Measurements from ENCODE around the gene ATP5MC3. TPM values are rescaled to one million over a fixed set of nuclear protein-coding genes. Genes with fewer than 3 reads are reported as not detected.

Gene ATP5MC3
- total and polyA plus RNA-seq, 10 donors = 53.4 to 195 (median 112) TPM

GRCh38 chr2:175136334-175137215, 44.9 kb downstream of the ATP5MC3 start:
- Histone ChIP-seq H3K4me3 (no peak overlapping the region), H3K36me3 (peaks cover 0 to 82% (median 8%) of the 10 kb centered on the region in 6 donors), H3K4me1 (peaks cover 0 to 58% (median 7%) of the 10 kb centered on the region in 6 donors), H3K27ac (no peak overlapping the region), H3K27me3 (replicated peaks in 1 of 7) (no peaks in the 10 kb centered on the region), H3K9me3 (no peaks in the 10 kb centered on the region)
- TF ChIP-seq CTCF (IDR thresholded peaks at IDR 0.05 in 8 of 11, conservative IDR thresholded peaks at IDR 0.05 in 3 of 11) (no peak), POLR2A (IDR thresholded peaks at IDR 0.05) (no peak), POLR2AphosphoS5 (IDR thresholded peaks at IDR 0.05) (no peak)
- no peak for DNase-seq
- intact Hi-C loops (cut with DNase I; ENCODE audit: low total_unique reads) = no loop called here

GRCh38 chr2:175135862-175136261, 45.6 kb downstream of the ATP5MC3 start:
- Histone ChIP-seq H3K4me3 (no peak overlapping the region), H3K27me3 (replicated peaks in 1 of 7) (no peaks in the 10 kb centered on the region), H3K9me3 (no peaks in the 10 kb centered on the region), H3K27ac (no peak overlapping the region), H3K4me1 (peaks cover 0 to 59% (median 5%) of the 10 kb centered on the region in 6 donors), H3K36me3 (peaks cover 0 to 83% (median 8%) of the 10 kb centered on the region in 6 donors)
- 73 to 89% (median 85%) methylated on average over 2 of the region's 2 CpGs for WGBS, 5 donors
- TF ChIP-seq POLR2AphosphoS5 (IDR thresholded peaks at IDR 0.05) = no peak
- TF ChIP-seq POLR2A (IDR thresholded peaks at IDR 0.05) = no peak
- no peak for TF ChIP-seq CTCF (IDR thresholded peaks at IDR 0.05 in 8 of 11, conservative IDR thresholded peaks at IDR 0.05 in 3 of 11)
- intact Hi-C loops (cut with DNase I; ENCODE audit: low total_unique reads) = no loop called here
- DNase-seq = no peak

GRCh38 chr2:175135177-175135576, 46.3 kb downstream of the ATP5MC3 start:
- no peak for DNase-seq
- H3K4me3 ChIP-seq = no peak overlapping the region
- no peak for TF ChIP-seq POLR2A (IDR thresholded peaks at IDR 0.05)
- TF ChIP-seq CTCF (IDR thresholded peaks at IDR 0.05 in 8 of 11, conservative IDR thresholded peaks at IDR 0.05 in 3 of 11) = no peak
- no peak for TF ChIP-seq POLR2AphosphoS5 (IDR thresholded peaks at IDR 0.05)
- H3K9me3 ChIP-seq = no peaks in the 10 kb centered on the region
- intact Hi-C loops (cut with DNase I; ENCODE audit: low total_unique reads) = no loop called here
- no peak overlapping the region for H3K27ac ChIP-seq
- no peaks in the 10 kb centered on the region for H3K27me3 ChIP-seq (replicated peaks in 1 of 7)
- H3K4me1 ChIP-seq = peaks cover 0 to 53% (median 5%) of the 10 kb centered on the region in 6 donors
- 93 to 98% (median 97%) methylated on average over 3 of the region's 3 CpGs for WGBS, 5 donors
- H3K36me3 ChIP-seq = peaks cover 0 to 85% (median 8%) of the 10 kb centered on the region in 6 donors

GRCh38 chr2:175131252-175131651, 50.3 kb downstream of the ATP5MC3 start:
- Histone ChIP-seq H3K27me3 (replicated peaks in 1 of 7) (no peaks in the 10 kb centered on the region), H3K27ac (no peak overlapping the region), H3K9me3 (no peaks in the 10 kb centered on the region), H3K4me1 (peaks cover 0 to 19% (median under 1%) of the 10 kb centered on the region in 6 donors), H3K4me3 (no peak overlapping the region), H3K36me3 (peaks cover 4 to 99% (median 27%) of the 10 kb centered on the region in 6 donors)
- intact Hi-C loops (cut with DNase I; ENCODE audit: low total_unique reads) = no loop called here
- DNase-seq = no peak
- no peak for TF ChIP-seq POLR2AphosphoS5 (IDR thresholded peaks at IDR 0.05)
- no peak for TF ChIP-seq CTCF (IDR thresholded peaks at IDR 0.05 in 8 of 11, conservative IDR thresholded peaks at IDR 0.05 in 3 of 11)
- no peak for TF ChIP-seq POLR2A (IDR thresholded peaks at IDR 0.05)
- WGBS, 5 donors = 73 to 89% (median 85%) methylated on average over 2 of the region's 2 CpGs

Data from spleen (tissue), 11 donors.